Tibial nerve (tissue), 4 donors: Measurements from ENCODE around the gene PRKCE.

Source experiments
- CTCF ChIP-seq, 5 experiments: fragments of 200-600 bp in 3 of 5; fragments of 450-650 bp in 2 of 5; sonication (generic) in 3 of 5; IDR thresholded peaks; one replicate each; pipeline ENCODE4 v1.5.1; 2016 to 2019; ENCODE audit warnings: antibody characterized with exemption in 5 of 5, mild to moderate bottlenecking in 3 of 5, moderate library complexity in 2 of 5
- EP300 ChIP-seq, 2 donors: sonication (generic); formaldehyde crosslinking; IDR thresholded peaks; one replicate each; pipeline ENCODE4 v1.6.1; 2017; ENCODE audit warnings: antibody characterized with exemption in 2 of 2, mild to moderate bottlenecking in 1 of 2
- POLR2A ChIP-seq, 2 donors: fragments of 450-650 bp; IDR thresholded peaks; one replicate each; pipeline ENCODE4 v1.6.1; 2017; ENCODE audit warnings: antibody characterized with exemption in 2 of 2, mild to moderate bottlenecking in 2 of 2, moderate library complexity in 2 of 2

GRCh38 chr2:45988879-45989278 is 337.4 kb downstream of the PRKCE start:
- no peak for TF ChIP-seq CTCF (IDR thresholded peaks at IDR 0.05)
- TF ChIP-seq EP300 (IDR thresholded peaks at IDR 0.05), result no peak
- no peak for TF ChIP-seq POLR2A (IDR thresholded peaks at IDR 0.05)
